GM18517 (cell line): ENCODE results near the gene UBE3B.

ENCODE experiments used
- ATAC-seq: cut with Tn5 transposase; IDR thresholded peaks from one replicate; pipeline ENCODE4 v1.9.1; 2021; ENCODE audit warnings: mild to moderate bottlenecking, moderate library complexity; ENCODE audit not compliant: unreplicated experiment

UBE3B gene

DNA sequence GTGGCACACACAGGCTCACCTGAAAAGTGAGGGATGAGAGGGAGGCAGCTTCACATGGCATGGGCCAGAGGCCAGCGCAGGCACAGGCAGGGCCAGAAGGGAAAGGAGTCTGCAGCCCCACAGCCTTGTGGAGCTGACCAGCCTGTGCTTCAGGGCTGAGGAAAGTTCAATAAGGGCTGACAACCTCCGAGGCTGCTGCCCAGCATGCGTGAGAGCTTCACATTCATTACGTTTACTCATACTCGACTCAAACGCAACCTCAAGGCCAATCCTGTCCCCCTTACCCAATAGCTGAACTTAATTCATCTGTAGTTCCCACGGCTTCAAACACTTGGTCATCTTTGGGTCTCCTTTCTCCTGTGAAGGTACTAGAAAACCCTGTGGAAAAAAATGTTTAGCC, 91.1 kb downstream of the UBE3B start:
- no peak for ATAC-seq

DNA sequence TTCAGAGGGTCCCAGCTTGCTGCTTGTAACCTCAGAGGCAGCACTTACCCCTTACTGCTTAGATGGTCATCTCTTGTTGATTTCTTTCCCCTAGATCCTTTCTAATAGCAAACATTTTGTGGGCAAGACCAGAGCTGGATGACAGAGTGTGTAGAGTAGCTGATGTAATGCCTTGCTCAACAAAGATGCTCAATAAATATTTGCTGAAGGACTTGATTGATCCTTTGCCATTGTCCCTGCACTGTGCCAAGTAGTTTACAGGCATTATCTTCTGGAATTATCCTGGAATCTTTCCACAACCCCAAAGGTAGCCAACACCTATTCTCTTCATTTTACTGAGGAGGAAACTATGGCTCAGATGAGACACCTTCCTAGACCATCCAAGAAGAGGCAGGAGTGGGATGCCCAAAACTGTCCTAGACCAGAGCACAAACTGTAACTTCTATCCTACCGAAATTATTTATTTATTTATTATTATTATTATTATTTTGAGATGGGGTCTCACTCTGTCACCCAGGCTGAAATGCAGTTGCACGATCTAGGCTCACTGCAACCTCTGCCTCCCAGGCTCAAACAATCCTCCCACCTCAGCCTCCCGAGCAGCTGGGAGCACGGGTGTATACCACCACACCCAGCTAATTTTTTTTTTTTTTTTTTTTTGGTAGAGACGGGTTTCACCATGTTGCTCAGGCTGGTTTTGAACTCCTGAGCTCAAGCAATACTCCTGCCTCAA, 94.5 kb downstream of the UBE3B start:
- no peak for ATAC-seq

DNA sequence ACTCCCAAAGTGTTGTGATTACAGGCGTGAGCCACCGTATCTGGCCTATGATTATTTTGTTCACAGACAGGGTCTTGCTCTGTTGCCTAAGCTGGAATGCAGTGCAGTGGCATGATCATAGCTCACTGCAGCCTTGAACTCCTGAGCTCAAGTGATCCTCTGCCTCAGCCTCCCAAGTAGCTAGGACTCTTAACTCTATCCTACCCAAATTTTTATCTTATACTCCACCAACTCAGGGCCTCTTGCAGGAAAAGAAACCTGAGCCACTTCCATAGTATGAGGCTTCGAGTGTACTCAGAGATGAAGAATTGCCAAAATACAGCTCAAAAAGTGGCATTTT, 95.0 kb downstream of the UBE3B start:
- ATAC-seq, result no peak

DNA sequence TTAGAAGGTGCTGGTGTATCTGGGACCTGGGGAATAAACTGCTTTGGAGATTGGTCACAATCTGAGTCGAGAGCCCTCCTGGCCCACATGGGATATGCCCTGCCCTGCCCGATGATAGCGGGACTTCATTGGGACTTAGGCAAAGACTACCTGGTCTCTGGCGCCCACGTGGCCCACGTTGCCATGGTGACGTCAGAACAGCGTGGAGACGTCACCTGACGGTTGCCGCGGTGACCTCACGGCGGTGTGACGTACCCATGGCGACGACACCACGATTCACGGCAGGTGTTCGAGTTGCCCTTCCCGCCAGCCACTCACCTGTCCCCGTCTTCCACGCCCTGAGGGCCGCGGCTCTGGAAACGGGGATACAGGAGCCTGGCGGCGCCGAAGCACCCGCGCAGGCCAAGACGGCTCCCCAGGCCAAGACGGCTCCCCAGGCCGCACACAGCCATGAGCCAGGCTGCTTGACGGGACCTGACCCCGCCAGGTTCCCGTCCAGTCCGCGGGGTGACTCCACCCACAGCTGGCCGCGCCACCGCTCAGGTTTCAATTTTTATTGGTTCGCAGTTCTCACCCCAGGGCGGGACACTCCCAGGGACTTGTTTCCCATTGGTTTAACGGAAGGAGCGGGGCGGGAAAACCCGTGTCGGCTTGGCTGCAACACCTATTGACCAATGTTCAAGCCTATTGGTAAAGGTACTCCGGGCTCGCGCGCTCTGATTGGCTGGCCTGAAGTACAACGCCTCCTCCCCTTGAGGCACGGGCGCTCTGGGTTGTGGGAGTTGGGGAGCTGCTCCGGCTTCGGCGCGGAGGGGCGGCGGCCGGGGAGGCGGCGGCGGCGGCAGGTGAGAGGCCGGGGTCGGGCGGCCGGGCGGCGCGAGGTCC, 95.8 kb downstream of the UBE3B start, which contains the start of the genes MMAB and MVK:
MMAB (minus strand) TSS at position 476 of the 885 bp plus-strand sequence; CDS start at position 452, 24 bp downstream.
MVK (plus strand) TSS at position 766 of the 885 bp plus-strand sequence. CDS start 1,029 bp downstream, outside the sequence.
- ATAC-seq, result peak; percentile 95

DNA sequence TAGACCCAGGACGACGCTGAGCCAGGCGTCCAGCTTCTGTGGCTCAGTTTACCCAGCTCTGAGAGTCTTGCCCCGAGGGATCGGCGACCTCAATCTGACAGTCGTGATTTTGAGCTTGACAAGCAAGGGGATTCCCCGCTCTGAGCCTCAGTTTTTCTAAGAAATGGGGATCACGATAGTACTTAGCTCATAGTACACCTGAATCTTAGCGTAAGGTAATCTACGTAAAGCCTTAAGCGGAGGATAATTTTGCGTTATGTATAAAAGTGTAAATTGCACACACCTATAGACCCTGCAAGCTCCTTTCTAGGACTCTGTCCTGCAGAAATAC, 96.4 kb downstream of the UBE3B start:
- peak; percentile 14 for ATAC-seq

DNA sequence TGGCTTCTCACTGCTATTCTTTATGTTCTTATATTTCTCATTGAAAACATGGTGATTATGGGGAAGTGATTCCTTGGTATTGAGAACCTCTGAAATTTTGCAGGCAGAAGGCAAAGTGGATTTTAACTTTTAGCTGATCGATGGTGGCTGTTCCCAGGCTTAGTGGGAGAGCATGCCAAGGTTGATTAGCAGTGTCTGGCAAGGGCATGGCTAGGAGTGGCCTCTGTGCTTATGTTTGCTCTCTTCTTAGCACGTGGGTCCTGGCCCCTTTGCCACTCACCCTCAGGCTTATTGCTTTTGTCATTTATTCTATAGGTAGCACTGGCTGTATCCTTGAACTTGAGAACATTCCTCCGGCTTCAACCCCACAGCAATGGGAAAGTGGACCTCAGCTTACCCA, 98.2 kb downstream of the UBE3B start:
- no peak for ATAC-seq

DNA sequence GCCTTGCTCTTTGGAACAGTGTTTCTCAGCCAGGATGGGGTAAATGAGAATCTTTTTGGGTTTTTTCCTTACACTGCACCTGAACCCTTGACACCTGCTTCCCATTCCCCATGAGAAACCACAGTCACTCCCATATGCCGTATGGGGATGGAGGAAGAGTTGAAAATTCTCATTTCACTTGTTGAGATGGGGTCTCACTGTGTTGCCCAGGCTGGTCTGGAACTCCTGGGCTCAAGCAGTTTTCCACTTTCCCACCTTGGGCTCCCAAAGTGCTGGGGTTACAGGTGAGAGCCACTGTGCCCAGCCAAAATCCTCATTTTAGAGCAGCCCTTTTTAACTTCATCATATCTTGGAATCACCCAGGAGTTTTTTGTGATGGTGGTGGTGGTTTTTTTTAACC, 99.9 kb downstream of the UBE3B start:
- no peak for ATAC-seq

DNA sequence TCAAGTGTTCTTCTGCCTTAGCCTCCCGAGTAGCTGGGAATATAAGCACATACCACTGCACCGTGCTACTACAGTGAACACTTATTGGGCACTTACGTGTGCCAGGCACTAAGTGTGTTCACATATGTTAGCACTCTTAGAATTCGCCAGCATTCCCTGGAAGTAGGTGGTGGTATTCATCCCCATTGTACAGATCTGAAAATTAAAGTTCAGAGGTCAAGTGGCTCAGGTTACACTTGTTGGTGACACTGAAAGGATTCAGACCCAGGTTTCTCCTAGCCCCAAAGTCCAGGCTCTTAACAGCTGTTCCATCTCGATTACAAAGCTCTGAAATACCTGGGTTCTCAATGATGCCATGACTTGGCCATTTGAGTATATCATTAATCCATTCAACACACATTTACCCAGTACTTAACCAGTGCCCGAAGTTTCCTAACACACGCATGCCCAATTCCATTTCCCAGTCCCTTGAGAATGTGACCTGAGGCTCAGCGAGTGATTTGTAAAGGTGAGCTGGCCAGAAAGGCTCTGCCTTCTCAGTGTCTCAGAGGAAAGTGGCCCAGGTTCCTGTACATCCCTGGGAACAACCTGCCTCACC, 101.0 kb downstream of the UBE3B start:
- no peak for ATAC-seq

DNA sequence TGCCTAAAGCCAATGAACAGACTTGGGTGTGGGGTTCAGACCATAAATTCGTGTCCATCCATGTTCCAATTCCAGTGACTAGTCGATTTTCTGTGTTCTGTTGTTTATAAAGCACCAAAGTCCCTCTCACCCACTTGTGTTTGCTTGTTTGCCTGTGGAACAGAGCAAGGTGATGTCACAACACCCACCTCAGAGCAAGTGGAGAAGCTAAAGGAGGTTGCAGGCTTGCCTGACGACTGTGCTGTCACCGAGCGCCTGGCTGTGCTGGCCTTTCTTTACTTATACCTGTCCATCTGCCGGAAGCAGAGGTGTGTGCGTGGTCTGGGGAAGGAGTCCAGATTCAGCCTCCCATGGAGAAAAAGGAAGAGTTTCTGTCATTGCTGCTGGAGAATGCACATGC, 102.2 kb downstream of the UBE3B start:
- no peak for ATAC-seq

DNA sequence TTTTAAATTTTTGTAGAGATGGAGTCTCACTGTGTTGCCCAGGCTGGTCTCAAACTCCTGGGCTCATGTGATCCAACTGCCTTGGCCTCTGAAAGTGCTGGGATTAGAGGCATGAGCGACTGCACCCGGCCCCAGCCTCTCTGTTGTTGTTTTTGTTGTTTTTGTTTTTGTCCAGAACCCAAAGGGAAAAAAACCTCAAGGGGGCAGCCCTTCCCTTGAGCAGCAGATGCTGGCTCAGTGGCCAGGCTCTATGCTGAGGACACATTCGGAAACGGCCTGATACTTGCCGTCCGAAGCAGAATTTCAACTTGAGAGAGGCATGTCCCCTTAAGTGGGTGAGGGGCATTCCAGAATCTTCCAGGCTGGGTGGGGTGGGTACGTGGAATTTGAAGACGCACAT, 102.8 kb downstream of the UBE3B start:
- ATAC-seq, result no peak

DNA sequence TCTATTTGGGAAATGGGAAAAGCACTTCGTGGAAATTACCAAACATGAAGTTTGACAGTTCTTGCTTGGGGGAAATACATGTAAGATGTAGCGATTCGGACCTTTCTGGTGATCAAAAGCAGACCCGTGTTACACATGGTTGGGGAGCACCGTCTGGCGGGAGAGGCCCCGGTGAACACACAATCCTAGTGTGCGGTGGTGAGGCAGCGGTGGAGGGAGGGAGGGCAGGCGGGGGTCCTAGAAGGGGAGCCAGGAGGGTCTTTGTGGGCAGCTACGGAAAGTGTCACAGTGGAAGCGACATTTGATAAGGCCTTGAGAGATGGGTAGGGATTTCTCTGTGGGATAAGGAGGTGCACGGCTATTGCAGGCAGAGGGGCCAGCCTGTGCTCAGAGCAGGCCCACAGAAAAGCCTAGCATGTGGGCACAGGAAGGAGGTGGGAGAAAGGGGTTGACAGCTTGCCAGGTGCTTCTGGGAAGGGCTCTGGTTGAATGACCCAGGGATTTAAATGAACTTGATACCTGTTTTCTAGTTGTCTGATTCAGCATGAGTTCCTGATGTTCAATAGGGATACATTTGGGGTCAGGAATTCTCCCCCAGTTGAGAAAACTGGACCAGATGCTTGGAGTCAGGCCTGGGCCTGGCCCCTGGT, 103.4 kb downstream of the UBE3B start:
- no peak for ATAC-seq

DNA sequence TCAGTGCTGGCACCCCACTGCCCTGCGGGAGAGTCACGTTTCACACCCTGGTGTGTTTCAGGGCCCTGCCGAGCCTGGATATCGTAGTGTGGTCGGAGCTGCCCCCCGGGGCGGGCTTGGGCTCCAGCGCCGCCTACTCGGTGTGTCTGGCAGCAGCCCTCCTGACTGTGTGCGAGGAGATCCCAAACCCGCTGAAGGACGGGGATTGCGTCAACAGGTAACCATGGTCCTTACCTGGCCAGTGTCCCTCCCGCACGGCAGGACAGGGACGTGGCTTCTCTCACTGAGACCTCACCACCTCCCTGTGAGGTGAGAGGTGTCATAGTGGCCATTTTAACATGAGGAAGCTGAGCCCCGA, 103.9 kb downstream of the UBE3B start:
- ATAC-seq, result no peak

DNA sequence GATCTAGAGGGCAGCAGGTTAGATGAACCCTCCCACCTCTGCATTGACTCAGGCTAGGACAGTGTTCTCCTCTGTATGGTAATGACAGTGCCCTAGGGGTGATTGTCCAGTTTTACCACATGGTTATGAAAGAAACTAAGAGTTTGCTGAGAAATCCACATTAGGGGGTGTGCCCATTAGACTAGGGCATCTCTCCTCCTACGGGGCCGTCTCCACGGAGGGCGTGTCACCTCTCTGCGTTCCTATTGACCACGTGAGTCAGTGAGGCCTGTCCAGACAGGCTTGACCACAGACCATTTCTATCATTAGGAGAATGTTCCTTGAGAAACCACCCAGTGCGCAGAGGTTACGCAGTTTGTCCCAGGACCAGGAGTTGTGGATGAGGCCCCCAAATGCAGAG, 104.4 kb downstream of the UBE3B start:
- no peak for ATAC-seq

DNA sequence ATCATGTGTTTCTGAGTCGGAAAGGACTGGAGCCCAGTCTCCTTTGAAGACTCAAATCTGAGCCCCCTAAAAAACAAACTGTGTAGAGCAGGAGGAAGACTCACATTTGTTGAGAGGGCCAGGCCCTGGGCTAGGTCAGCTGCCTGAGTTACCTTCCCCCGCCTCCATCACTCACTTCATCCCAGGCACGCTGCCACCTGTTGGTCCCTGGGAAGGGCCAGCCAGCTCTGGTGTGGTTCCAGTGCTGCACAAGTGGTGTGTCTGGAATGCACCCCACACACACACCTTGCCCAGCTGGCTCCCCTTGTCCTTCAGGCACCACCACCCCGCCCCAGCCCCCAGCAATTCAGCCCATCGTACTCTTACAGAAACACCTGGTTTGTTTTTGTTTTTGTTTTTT, 105.2 kb downstream of the UBE3B start:
- no peak for ATAC-seq

DNA sequence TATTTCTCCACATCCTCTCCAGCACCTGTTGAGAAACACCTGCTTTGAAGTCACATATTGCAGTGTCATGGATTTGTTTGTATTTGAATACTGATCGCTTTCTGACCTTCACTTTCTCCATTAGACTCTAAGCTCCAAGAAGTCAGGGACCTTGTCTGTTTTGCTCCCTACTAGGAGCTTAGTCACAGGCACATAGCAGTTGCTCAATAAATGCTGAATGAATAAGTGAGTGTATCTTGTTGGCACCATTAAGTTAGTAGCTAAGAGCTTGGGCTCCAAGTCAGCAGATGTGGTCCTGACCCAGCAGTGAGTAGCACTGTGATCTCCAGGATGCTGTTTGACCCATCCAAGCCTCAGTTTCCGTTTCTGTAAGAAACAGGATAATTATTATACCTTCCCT, 106.3 kb downstream of the UBE3B start:
- ATAC-seq, result no peak
